Measurements from ENCODE around the gene ENPP6.

GRCh38 chr4:184103527-184104264 lies 114.0 kb downstream of the ENPP6 start:
- TF ChIP-seq POLR2A (IDR thresholded peaks at IDR 0.05): no peak
- TF ChIP-seq, protein P1, sequence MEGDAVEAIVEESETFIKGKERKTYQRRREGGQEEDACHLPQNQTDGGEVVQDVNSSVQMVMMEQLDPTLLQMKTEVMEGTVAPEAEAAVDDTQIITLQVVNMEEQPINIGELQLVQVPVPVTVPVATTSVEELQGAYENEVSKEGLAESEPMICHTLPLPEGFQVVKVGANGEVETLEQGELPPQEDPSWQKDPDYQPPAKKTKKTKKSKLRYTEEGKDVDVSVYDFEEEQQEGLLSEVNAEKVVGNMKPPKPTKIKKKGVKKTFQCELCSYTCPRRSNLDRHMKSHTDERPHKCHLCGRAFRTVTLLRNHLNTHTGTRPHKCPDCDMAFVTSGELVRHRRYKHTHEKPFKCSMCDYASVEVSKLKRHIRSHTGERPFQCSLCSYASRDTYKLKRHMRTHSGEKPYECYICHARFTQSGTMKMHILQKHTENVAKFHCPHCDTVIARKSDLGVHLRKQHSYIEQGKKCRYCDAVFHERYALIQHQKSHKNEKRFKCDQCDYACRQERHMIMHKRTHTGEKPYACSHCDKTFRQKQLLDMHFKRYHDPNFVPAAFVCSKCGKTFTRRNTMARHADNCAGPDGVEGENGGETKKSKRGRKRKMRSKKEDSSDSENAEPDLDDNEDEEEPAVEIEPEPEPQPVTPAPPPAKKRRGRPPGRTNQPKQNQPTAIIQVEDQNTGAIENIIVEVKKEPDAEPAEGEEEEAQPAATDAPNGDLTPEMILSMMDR (IDR thresholded peaks at IDR 0.05): no peak
